HepG2 (cell line): ENCODE data around the gene NAA25. TPM values are rescaled to one million over a fixed set of nuclear protein-coding genes. Genes with fewer than 3 reads are reported as not detected.

ENCODE experiments used
- ATAC-seq: fragments of 200-7000 bp; cut with Tn5 transposase; 3 replicates; pipeline ENCODE4 v1.9.1; 2020; ENCODE audit warnings: mild to moderate bottlenecking, moderate library complexity
- BruUV-seq: library from RNA; stranded (reverse); fragments of 400-500 nt; replicated peaks from 2 replicates; lab custom pipeline; 2021; lab: Mats Ljungman, UMichigan
- CTCF ChIA-PET: fragments of 300-600 bp; formaldehyde crosslinking; extraction: SDS; loops from one replicate; lab custom pipeline; 2021; ENCODE audit warnings: low total read pairs, inconsistent platforms, low intra/inter-chr PET ratio; lab: Yijun Ruan, JAX
- POLR2A ChIA-PET: fragments of 350-600 bp; sonication (Branson Sonifier 250); formaldehyde crosslinking; loops from one replicate; lab custom pipeline; 2020; ENCODE audit warnings: antibody characterized with exemption, inconsistent platforms; lab: Yijun Ruan, JAX
- DNase-seq: peaks from one replicate; pipeline ENCODE4 v3.0.0-alpha.2; 2015; ENCODE audit warnings: low spot score
- FAIRE-seq: peaks from 3 replicates; lab custom pipeline; 2011; peaks lifted over from hg19 to GRCh38; lab: Jason Lieb, UNC
- H2AFZ ChIP-seq: one replicate; pipeline ENCODE4 v1.6.1; 2011; ENCODE audit warnings: low read length, inconsistent platforms
- H3K27ac ChIP-seq: fragments of 300-600 bp; 3 replicates; pipeline ENCODE4 v1.8.0; 2011; ENCODE audit warnings: mixed run types, mild to moderate bottlenecking, mixed read lengths, low read length, inconsistent platforms; ENCODE audit not compliant: insufficient read depth; ENCODE audit errors: extremely low read length
- H3K27me3 ChIP-seq, 2 experiments: fragments of 200-600 bp in 1 of 2; 2 replicates in 1 of 2; 3 replicates in 1 of 2; pipeline versions ENCODE4 v1.6.0 to v1.8.0; 2011; ENCODE audit warnings: low read length in 2 of 2, mild to moderate bottlenecking in 2 of 2, moderate library complexity in 2 of 2, inconsistent platforms in 1 of 2; ENCODE audit not compliant: insufficient read depth in 2 of 2, control insufficient read depth in 1 of 2
- H3K36me3 ChIP-seq, 2 experiments: fragments of 200-600 bp in 1 of 2; replicated peaks in 1 of 2; 2 replicates in 1 of 2; 3 replicates in 1 of 2; pipeline versions ENCODE4 v1.5.1 to v1.8.0; 2011; ENCODE audit warnings: low read length in 2 of 2, inconsistent platforms in 1 of 2; ENCODE audit not compliant: insufficient read depth in 2 of 2, control insufficient read depth in 1 of 2
- H3K4me1 ChIP-seq: 2 replicates; pipeline ENCODE4 v1.5.1; 2012; ENCODE audit warnings: low read length, inconsistent platforms; ENCODE audit not compliant: insufficient read depth
- H3K4me2 ChIP-seq: 2 replicates; pipeline ENCODE4 v1.6.0; 2011; ENCODE audit warnings: low read depth, low read length, inconsistent platforms
- H3K4me3 ChIP-seq, 3 experiments: fragments of 200-600 bp in 1 of 3; sonication (generic), shearing (Covaris generic) in 1 of 3; replicated peaks in 1 of 3; 2 replicates each; pipeline ENCODE4 v1.5.1; 2011 to 2016; ENCODE audit warnings: low read length in 3 of 3, inconsistent platforms in 2 of 3, low read depth in 2 of 3, mild to moderate bottlenecking in 2 of 3, control low read depth in 1 of 3, mixed read lengths in 1 of 3; ENCODE audit not compliant: insufficient read depth in 1 of 3
- H3K79me2 ChIP-seq: one replicate; pipeline ENCODE4 v1.6.1; 2011; ENCODE audit warnings: low read length, inconsistent platforms; ENCODE audit not compliant: insufficient read depth
- H3K9ac ChIP-seq: 2 replicates; pipeline ENCODE4 v1.6.0; 2011; ENCODE audit warnings: mild to moderate bottlenecking, low read depth, low read length, inconsistent platforms; ENCODE audit not compliant: insufficient read depth
- H3K9me3 ChIP-seq: 2 replicates; pipeline ENCODE4 v1.5.1; 2012; ENCODE audit warnings: mild to moderate bottlenecking, low read length
- H4K20me1 ChIP-seq: 2 replicates; pipeline ENCODE4 v1.6.0; 2011; ENCODE audit warnings: inconsistent platforms, mild to moderate bottlenecking, low read length, moderate library complexity; ENCODE audit not compliant: insufficient read depth
- CENPBD1 ChIP-seq: sonication (generic); formaldehyde crosslinking; IDR thresholded peaks from 2 replicates; pipeline ENCODE4 v1.8.0; 2022; ENCODE audit warnings: missing genetic modification reagents, low read depth, mild to moderate bottlenecking, borderline replicate concordance
- JDP2 ChIP-seq: sonication (generic); formaldehyde crosslinking; IDR thresholded peaks from 2 replicates; pipeline ENCODE4 v1.8.1; 2022; ENCODE audit warnings: missing genetic modification reagents, borderline replicate concordance
- JUN ChIP-seq: sonication (generic); formaldehyde crosslinking; IDR thresholded peaks from 2 replicates; pipeline ENCODE4 v1.4.0; 2020; ENCODE audit warnings: mild to moderate bottlenecking, missing genetic modification reagents
- PAXIP1 ChIP-seq: sonication (generic); formaldehyde crosslinking; conservative IDR thresholded peaks from 2 replicates; pipeline ENCODE4 v1.4.0; 2020; ENCODE audit warnings: mild to moderate bottlenecking, missing genetic modification reagents, moderate library complexity
- RBFOX2 ChIP-seq: fragments of 200-400 bp; formaldehyde crosslinking; IDR thresholded peaks from 2 replicates; pipeline ENCODE4 v1.6.1; 2017; ENCODE audit warnings: low read depth, mild to moderate bottlenecking, low read length
- TFAP4 ChIP-seq: sonication (generic); IDR thresholded peaks from 2 replicates; pipeline ENCODE4 v1.6.1; 2016; ENCODE audit warnings: low read depth, borderline replicate concordance
- ZFP36L2 ChIP-seq: sonication (generic); formaldehyde crosslinking; IDR thresholded peaks from 2 replicates; pipeline ENCODE4 v1.4.0; 2020; ENCODE audit warnings: missing genetic modification reagents
- ZFP91 ChIP-seq: sonication (generic); formaldehyde crosslinking; IDR thresholded peaks from 2 replicates; pipeline ENCODE4 v1.9.0; 2022; ENCODE audit warnings: missing genetic modification reagents, mild to moderate bottlenecking, borderline replicate concordance
- ZIK1 ChIP-seq: sonication (generic); formaldehyde crosslinking; IDR thresholded peaks from 2 replicates; pipeline ENCODE4 v1.5.0; 2020; ENCODE audit warnings: mild to moderate bottlenecking, low read depth, missing genetic modification reagents, borderline replicate concordance
- ZMYM3 ChIP-seq: sonication (generic); formaldehyde crosslinking; IDR thresholded peaks from 2 replicates; pipeline ENCODE4 v1.5.1; 2020; ENCODE audit warnings: mild to moderate bottlenecking, missing genetic modification reagents
- ZNF143 ChIP-seq: sonication (generic); formaldehyde crosslinking; IDR thresholded peaks from 2 replicates; pipeline ENCODE4 v1.4.0; 2020; ENCODE audit warnings: missing genetic modification reagents
- ZNF225 ChIP-seq: sonication (generic); formaldehyde crosslinking; IDR thresholded peaks from 2 replicates; pipeline ENCODE4 v1.4.0; 2020; ENCODE audit warnings: mild to moderate bottlenecking, missing genetic modification reagents
- ZNF431 ChIP-seq: sonication (generic); formaldehyde crosslinking; IDR thresholded peaks from 2 replicates; pipeline ENCODE4 v1.9.0; 2022; ENCODE audit warnings: missing genetic modification reagents, low read depth, mild to moderate bottlenecking, borderline replicate concordance
- ZNF460 ChIP-seq: sonication (generic); formaldehyde crosslinking; IDR thresholded peaks from 2 replicates; pipeline ENCODE4 v1.5.1; 2020; ENCODE audit warnings: missing genetic modification reagents, mild to moderate bottlenecking, borderline replicate concordance
- ZNF670 ChIP-seq: sonication (generic); formaldehyde crosslinking; IDR thresholded peaks from 2 replicates; pipeline ENCODE4 v1.8.0; 2022; ENCODE audit warnings: mild to moderate bottlenecking, missing genetic modification reagents, borderline replicate concordance
- ZNF691 ChIP-seq: sonication (generic); formaldehyde crosslinking; IDR thresholded peaks from 2 replicates; pipeline ENCODE4 v1.4.0; 2020; ENCODE audit warnings: missing genetic modification reagents, low read depth, mild to moderate bottlenecking, borderline replicate concordance
- ZSCAN12 ChIP-seq: sonication (generic); formaldehyde crosslinking; IDR thresholded peaks from 2 replicates; pipeline ENCODE4 v1.9.0; 2021; ENCODE audit warnings: mild to moderate bottlenecking, missing genetic modification reagents
- WGBS: methylation state at CpG from one replicate; pipeline ENCODE4 v1.1.6; 2017; ENCODE audit warnings: low lambda C conversion rate; 5-methylcytosine and 5-hydroxymethylcytosine counted together
- in situ Hi-C: cut with HindIII; loops from 2 replicates; pipeline ENCODE4 v1.10.0; 2017; ENCODE audit warnings: low pct_unique_long_range_greater_than_20kb; ENCODE audit not compliant: extremely low pct_ligation_motif_present
- intact Hi-C: fragments of 100-400 bp; cut with micrococcal nuclease; formaldehyde crosslinking; loops from one replicate; pipeline ENCODE4 v1.10.0; 2022; ENCODE audit not compliant: unreplicated experiment
- polyA plus RNA-seq, 8 experiments: library from polyadenylated mRNA; depleted of rRNA in 3 of 8; stranded (reverse) in 7 of 8; unstranded in 1 of 8; fragments of >200 nt; fragmentation: Illumina TruSeq in 4 of 8; extraction: Trizol in 4 of 8; gene quantifications; 2 replicates each; pipeline versions ENCODE4 v1.2.1 to v1.2.3, GENCODE V29; 2011 to 2016; ENCODE audit warnings: low read depth in 4 of 8, missing spikeins in 1 of 8, mixed read lengths in 1 of 8; ENCODE audit not compliant: insufficient read depth in 1 of 8
- total RNA-seq, 5 experiments: library from RNA; depleted of rRNA; stranded (reverse); fragments of >200 nt; fragmentation: Illumina TruSeq; extraction: Trizol; gene quantifications; 2 replicates each; pipeline ENCODE4 v1.2.3, GENCODE V29; 2016; ENCODE audit warnings: low read depth in 1 of 5

NAA25 gene
- total and polyA plus RNA-seq, 2 of the 13 experiments (the other 11 are each of a cell fraction or from before 2014, with no cell fraction given) = 11.4 to 32.0 TPM

GRCh38 chr12:112117685-112118084 lies 9.1 kb upstream of the NAA25 start:
- intact Hi-C loops (no loop called here), in situ Hi-C loops (loop anchor here (10.0 kb wide), 1 partner anchor 297 kb away; the partner anchor contains the start of gene PTPN11)
- Histone ChIP-seq H3K9me3 (no peaks in the 10 kb centered on the region), H3K9ac (no peak overlapping the region), H3K4me1 (peaks cover 48% of the 10 kb centered on the region), H3K79me2 (no peaks in the 10 kb centered on the region), H3K27me3 (no peaks in the 10 kb centered on the region; a peak in 1 of 5 replicates), H4K20me1 (no peaks in the 10 kb centered on the region), H3K36me3 (no peaks in the 10 kb centered on the region), H3K4me2 (no peak overlapping the region), H3K4me3 (no peak overlapping the region), H2AFZ (no peak overlapping the region), H3K27ac (no peak overlapping the region)
- ChIA-PET CTCF (no interaction called here), POLR2A (no interaction called here)
- no TSS peak for BruUV-seq
- ATAC-seq = no peak
- 29% methylated on average over 8 of the region's 8 CpGs for WGBS
- no peak for FAIRE-seq
- no peak for TF ChIP-seq ZFP91 (CRISPR knock-in tag)
- TF ChIP-seq ZNF225 (CRISPR knock-in tag) = no peak
- TF ChIP-seq ZNF691 (CRISPR knock-in tag) = no peak
- no peak for TF ChIP-seq ZSCAN12 (CRISPR knock-in tag)
- no peak for TF ChIP-seq CENPBD1 (CRISPR knock-in tag)
- TF ChIP-seq ZNF460 (CRISPR knock-in tag) = peak; percentile 47; the same call in 1 of the 2 replicates
- TF ChIP-seq TFAP4 = no peak
- TF ChIP-seq JUN = no peak
- 0 out of 2 replicates have a peak, but pooled peaks have one; percentile 15 for TF ChIP-seq ZMYM3 (CRISPR knock-in tag)
- no peak for TF ChIP-seq RBFOX2
- TF ChIP-seq ZFP36L2 (CRISPR knock-in tag) = no peak
- TF ChIP-seq ZNF143 (CRISPR knock-in tag) = no peak
- no peak for TF ChIP-seq PAXIP1 (CRISPR knock-in tag)
- no peak for TF ChIP-seq JDP2
- no peak for TF ChIP-seq ZNF670 (CRISPR knock-in tag)
- no peak for TF ChIP-seq ZNF431 (CRISPR knock-in tag)
- no peak for TF ChIP-seq ZIK1 (CRISPR knock-in tag)
- DNase-seq = no peak
